Mucosa of rectum (tissue), 2 donors: ENCODE data around the gene FCN1.

Source experiments
- H3K27ac ChIP-seq, 2 donors: one replicate each; pipeline ENCODE4 v1.7.0; 2013; ENCODE audit warnings: inconsistent platforms in 2 of 2, low read depth in 2 of 2, low read length in 2 of 2
- H3K27me3 ChIP-seq, 2 donors: one replicate each; pipeline ENCODE4 v1.7.0; 2013; ENCODE audit warnings: low read length in 2 of 2; ENCODE audit not compliant: control insufficient read depth in 2 of 2, insufficient read depth in 2 of 2
- H3K36me3 ChIP-seq, 2 donors: one replicate each; pipeline ENCODE4 v1.7.0; 2013; ENCODE audit warnings: low read length in 2 of 2; ENCODE audit not compliant: control insufficient read depth in 2 of 2, insufficient read depth in 2 of 2
- H3K4me1 ChIP-seq, 2 donors: one replicate each; pipeline ENCODE4 v1.7.0; 2013; ENCODE audit warnings: low read length in 2 of 2, mild to moderate bottlenecking in 1 of 2; ENCODE audit not compliant: control insufficient read depth in 2 of 2, insufficient read depth in 2 of 2
- H3K4me3 ChIP-seq, 2 donors: one replicate each; pipeline ENCODE4 v1.7.0; 2013; ENCODE audit warnings: low read length in 2 of 2
- H3K9ac ChIP-seq, 2 donors: one replicate each; pipeline ENCODE4 v1.7.0; 2013; ENCODE audit warnings: low read length in 2 of 2, low read depth in 1 of 2, mild to moderate bottlenecking in 1 of 2
- H3K9me3 ChIP-seq, 2 donors: one replicate each; pipeline ENCODE4 v1.7.0; 2013; ENCODE audit warnings: low read length in 2 of 2; ENCODE audit not compliant: control insufficient read depth in 2 of 2
- donor health status: healthy.
- donor health status: Normal muscosa, but diverticular disease.

The FCN1 gene

DNA sequence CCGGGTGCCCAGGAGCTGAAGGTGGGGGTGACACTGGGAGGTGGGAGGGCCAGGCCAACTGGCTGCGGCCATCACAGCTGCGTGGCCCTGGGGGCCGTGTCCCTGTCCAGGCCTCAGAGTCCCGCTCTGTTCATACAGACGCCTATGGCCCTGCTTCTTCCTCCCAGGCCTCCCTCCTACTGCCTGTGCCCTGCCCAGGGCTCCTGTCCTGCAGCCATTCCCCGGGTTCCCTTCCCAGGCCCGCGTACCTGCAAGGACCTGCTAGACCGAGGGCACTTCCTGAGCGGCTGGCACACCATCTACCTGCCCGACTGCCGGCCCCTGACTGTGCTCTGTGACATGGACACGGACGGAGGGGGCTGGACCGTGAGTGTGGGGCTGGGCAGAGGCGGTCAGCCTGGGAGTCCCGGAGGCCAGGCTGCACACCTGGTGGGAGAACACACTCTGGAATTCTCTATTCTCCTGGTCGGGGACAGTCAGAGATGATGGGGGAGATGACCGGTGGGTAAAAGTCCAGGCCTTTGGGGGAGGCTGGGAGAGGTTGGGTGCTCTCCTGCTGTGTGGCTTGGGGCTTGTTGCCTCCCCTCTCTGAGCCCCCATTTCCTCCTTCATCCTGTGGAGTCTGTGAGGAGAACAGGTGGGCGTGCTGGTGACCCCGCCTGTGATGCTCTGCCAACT, 32.6 kb downstream of the FCN1 start:
- Histone ChIP-seq H3K9me3 (no peaks in the 10 kb centered on the region), H3K9ac (no peak overlapping the region), H3K4me3 (no peak overlapping the region), H3K27me3 (peaks cover 0 to 2% of the 10 kb centered on the region in 2 donors), H3K4me1 (no peaks in the 10 kb centered on the region), H3K27ac (no peak overlapping the region), H3K36me3 (no peaks in the 10 kb centered on the region)

DNA sequence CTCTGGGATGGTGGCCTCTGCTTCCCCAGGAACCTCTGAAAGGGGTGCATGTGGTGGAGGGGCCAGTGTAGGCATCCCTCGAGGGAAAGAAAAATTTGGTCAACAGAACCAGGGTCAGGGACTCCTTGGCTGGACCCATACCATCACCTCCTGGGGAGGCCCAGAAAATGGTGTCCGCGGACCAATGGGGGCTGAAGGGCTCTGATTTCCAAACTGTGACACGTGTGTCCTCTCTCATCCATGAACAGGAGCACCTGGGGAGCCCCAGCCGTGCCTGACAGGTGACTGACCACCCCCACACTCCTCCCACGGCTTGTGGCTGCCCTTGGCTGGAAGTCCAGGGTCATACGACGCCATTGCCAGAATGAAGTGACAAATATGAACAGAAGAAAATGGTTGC, 33.2 kb downstream of the FCN1 start:
- Histone ChIP-seq H3K27ac (no peak overlapping the region), H3K4me1 (no peaks in the 10 kb centered on the region), H3K4me3 (no peak overlapping the region), H3K9me3 (no peaks in the 10 kb centered on the region), H3K36me3 (no peaks in the 10 kb centered on the region), H3K27me3 (peaks cover 0 to 2% of the 10 kb centered on the region in 2 donors), H3K9ac (no peak overlapping the region)

DNA sequence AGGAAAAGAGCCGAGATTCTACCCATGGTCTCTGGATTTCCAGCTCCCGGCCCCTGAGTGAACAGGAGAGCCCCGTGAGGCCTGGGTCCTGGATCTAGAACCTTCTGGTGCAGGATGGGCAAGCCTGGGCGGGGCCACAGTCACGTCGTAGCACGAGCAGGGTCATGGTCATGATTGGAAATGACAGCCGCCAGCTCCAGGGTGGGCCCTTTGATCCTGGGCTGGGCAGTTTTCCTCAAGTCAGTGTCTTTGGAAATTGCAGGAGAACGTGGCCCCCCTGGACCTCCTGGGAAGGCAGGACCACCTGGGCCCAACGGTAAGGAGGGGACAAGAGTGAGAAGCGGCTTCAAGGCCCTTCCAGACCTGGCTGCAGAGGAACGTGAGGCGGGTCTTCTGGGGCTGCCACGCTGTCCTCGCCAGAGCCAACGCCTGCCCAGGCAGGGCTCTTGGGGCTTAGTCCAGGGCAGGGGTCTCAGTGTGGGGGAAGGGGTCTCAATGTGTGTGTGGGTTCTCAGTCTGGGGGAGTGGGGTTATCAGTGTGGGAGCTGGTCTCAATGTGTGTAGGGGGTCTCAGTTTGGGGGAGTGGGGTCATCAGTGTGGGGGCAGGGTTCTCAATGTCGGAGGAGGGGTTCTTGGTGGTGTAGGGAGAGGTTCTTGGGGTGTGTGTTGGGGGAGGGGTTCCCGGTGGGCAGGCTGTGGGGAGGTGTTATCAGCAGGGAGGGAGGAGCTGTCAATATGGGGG, 34.5 kb downstream of the FCN1 start:
- H3K27ac ChIP-seq: no peak overlapping the region
- H3K4me1 ChIP-seq: no peaks in the 10 kb centered on the region
- no peaks in the 10 kb centered on the region for H3K9me3 ChIP-seq
- H3K36me3 ChIP-seq: no peaks in the 10 kb centered on the region
- peaks cover 0 to 1% of the 10 kb centered on the region in 2 donors for H3K27me3 ChIP-seq
- H3K9ac ChIP-seq: no peak overlapping the region
- no peak overlapping the region for H3K4me3 ChIP-seq

DNA sequence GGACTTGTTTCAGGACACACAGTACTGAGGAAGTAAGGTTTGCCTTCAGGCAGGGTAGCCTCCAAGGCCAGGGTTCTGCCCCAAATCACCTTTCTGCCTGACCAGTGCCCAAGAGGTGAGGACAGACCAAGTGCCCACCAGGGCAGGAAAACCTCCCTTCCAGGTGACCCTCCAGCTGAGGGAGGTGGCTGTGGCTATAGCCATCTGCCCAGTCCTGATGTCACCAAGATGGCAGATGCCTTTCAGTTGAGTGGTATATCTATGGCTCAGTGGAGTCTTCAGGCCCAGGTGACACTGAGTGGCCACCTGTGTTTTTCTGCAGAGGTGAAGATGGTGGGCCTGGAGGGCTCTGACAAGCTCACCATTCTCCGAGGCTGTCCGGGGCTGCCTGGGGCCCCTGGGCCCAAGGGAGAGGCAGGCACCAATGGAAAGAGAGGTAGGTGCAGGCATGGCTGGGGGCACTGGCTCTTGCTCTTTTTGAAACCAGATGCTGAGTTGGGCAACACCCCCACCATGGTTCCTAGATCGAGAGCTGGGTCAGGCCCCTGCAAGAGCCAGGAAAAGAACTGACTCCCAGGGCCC, 35.4 kb downstream of the FCN1 start:
- Histone ChIP-seq H3K27ac (no peak overlapping the region), H3K4me3 (no peak overlapping the region), H3K9ac (no peak overlapping the region), H3K36me3 (no peaks in the 10 kb centered on the region), H3K9me3 (no peaks in the 10 kb centered on the region), H3K4me1 (no peaks in the 10 kb centered on the region), H3K27me3 (no peaks in the 10 kb centered on the region)

DNA sequence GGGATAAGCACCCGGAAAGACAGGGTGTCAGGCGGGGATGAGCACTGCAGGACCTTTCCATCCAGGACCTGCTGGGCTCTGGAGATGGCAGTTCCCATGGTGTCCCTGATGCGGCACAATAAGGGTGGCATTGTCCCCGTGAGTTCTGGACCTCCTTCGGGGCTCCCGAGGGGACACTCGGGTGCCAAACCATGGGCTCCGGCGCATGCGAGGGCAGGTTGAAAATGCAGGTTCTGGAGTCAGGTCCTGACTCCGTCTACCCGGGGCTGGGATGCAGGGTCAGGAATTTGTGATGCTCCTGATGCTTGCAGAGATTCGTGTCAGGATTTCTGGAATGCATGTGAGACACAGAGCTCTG, 36.4 kb downstream of the FCN1 start:
- no peak overlapping the region for H3K9ac ChIP-seq
- no peak overlapping the region for H3K27ac ChIP-seq
- H3K36me3 ChIP-seq: no peaks in the 10 kb centered on the region
- H3K27me3 ChIP-seq: no peaks in the 10 kb centered on the region
- no peaks in the 10 kb centered on the region for H3K9me3 ChIP-seq
- H3K4me1 ChIP-seq: no peaks in the 10 kb centered on the region
- no peak overlapping the region for H3K4me3 ChIP-seq

DNA sequence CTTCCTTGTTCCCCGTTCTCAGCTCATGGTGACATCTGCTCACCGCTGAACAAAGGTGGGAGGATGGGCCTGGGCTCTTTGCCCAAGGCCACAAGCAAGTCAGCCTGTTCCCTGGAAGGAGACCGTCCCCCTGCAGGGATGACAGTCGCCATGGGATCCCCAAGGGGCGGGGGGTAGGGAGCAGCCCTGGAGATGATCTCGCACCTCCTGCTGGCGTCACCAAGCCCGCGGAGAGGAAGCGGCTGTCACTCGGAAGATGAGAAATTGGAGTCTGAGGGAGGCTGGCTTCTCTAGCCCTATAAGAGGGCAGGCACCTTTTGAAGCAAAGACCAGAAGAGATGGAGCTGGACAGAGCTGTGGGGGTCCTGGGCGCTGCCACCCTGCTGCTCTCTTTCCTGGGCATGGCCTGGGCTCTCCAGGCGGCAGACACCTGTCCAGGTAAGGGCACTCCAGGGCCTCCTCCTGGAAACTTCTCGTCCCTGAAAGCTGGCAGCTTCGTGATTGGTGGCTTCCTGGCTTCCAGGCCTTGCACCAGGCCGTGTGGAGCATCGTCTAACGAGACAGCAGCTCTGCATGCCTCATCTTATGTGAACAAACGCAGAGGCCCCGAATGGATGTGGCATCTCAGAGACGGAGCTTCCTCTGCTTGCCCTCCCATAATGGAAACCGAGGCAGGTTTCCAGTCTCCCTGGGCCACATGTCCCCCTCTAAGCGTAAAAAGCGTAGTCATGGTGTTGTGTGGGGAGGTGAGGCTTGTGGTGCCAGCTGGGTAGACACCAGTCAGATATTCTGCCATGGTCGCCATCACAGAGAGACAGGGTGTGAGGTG, 37.0 kb downstream of the FCN1 start, which contains the start of gene FCN2:
TSS of gene FCN2 (plus strand) at position 327 of the 829 bp plus-strand sequence. CDS start at position 339, 12 bp downstream.
- Histone ChIP-seq H3K9me3 (no peaks in the 10 kb centered on the region), H3K27ac (no peak within 1 kb of the TSS), H3K4me1 (no peaks in the 10 kb centered on the region), H3K27me3 (no peaks in the 10 kb centered on the region), H3K9ac (no peak within 1 kb of the TSS), H3K36me3 (no peaks in the 10 kb centered on the region), H3K4me3 (no peak within 1 kb of the TSS)

DNA sequence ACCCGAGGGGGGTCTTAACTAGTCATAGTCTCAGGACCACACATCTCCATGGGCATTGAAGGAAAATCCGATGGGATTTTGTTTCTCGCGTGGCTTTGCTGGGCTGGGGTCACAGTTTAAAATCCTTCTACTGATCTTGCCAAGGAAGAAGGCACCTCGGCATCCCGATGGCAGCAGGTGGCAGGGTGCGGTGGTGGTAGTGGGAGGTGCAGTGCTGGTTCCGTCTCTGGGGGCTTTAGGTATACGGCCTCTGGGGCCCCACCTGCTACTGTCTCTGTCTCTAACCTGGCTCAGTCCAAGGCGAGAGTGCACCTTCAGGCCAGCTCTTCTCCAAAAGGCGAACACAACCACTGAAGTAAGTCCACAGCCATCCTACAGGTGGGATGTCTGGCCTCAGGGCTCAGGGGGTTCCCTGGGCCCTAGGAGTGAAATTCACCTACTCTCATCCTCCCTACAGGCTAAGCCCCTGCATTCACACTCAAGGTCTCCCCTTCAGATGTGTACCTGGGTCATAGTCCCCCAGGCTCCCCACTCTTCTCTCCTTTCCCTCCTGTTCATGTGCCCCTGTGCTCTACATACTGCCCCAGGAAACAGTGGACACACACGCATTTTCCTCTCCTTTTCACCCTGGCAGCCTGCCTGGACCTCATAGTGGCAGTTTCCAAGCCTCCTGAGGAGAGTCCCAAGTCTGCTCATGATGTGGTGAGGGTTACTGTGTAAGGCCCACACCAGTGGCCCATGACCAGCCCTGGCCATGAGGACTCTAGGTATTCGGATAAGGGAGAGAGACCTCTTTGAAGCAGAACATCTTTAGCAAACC, 37.8 kb downstream of the FCN1 start:
- no peaks in the 10 kb centered on the region for H3K27me3 ChIP-seq
- H3K4me3 ChIP-seq: no peak overlapping the region
- H3K27ac ChIP-seq: no peak overlapping the region
- no peaks in the 10 kb centered on the region for H3K4me1 ChIP-seq
- H3K9me3 ChIP-seq: no peaks in the 10 kb centered on the region
- H3K36me3 ChIP-seq: no peaks in the 10 kb centered on the region
- no peak overlapping the region for H3K9ac ChIP-seq

DNA sequence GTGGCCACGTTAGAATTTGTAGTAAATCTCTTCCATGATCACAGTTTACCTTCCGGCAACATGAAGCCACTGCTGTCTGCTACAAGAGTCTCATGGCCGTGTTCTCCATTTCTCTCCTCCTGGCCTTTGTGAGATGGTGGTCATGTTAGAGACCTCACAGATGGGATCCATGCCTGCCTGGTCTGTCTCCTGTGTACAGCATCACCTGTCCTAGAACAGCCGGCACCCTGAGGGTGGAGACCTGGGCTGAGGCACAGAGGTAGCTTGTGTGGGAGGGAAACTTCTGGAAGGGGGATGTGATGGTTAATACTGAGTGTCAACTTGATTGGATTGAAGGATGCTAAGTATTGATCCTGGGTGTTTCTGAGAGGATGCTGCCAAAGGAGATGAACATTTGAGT, 40.2 kb downstream of the FCN1 start:
- Histone ChIP-seq H3K36me3 (no peaks in the 10 kb centered on the region), H3K9ac (no peak overlapping the region), H3K27me3 (no peaks in the 10 kb centered on the region), H3K4me1 (no peaks in the 10 kb centered on the region), H3K4me3 (no peak overlapping the region), H3K27ac (no peak overlapping the region), H3K9me3 (no peaks in the 10 kb centered on the region)

DNA sequence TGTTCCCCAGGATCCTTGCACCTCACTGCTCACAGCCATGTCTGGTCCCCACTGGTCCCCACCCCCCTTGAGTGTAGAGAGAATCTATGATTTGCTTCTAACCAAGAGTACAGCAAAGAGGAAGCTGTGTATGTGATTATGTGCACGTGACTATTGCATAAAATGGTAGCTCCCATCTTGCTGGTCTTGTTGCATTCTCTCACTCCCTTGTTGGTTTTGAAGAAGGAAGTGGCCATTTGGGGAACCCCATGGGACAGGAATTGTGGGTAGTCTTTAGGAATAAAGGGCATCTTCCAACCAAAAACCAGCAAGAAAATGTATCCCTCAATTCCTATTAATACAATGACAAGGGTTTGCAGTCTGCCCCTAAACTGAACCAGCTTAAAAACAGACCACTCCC, 42.3 kb downstream of the FCN1 start:
- H3K36me3 ChIP-seq: no peaks in the 10 kb centered on the region
- H3K27ac ChIP-seq: no peak overlapping the region
- H3K4me3 ChIP-seq: no peak overlapping the region
- H3K4me1 ChIP-seq: no peaks in the 10 kb centered on the region
- no peaks in the 10 kb centered on the region for H3K27me3 ChIP-seq
- H3K9me3 ChIP-seq: no peaks in the 10 kb centered on the region
- H3K9ac ChIP-seq: no peak overlapping the region
